Adrenal gland (tissue), 5 donors: Measurements from ENCODE around the gene SCAPER.

Source experiments
- CTCF ChIP-seq, 6 experiments: fragments of 450-650 bp in 4 of 6; fragments of 200-600 bp in 2 of 6; sonication (generic) in 1 of 6; IDR thresholded peaks; 1 replicate in 5 of 6; 2 replicates in 1 of 6; pipeline versions ENCODE4 v1.5.1 to v1.8.0; 2016 to 2021; ENCODE audit warnings: antibody characterized with exemption in 6 of 6, mild to moderate bottlenecking in 2 of 6, moderate library complexity in 1 of 6
- POLR2A ChIP-seq, 2 donors: fragments of 450-650 bp; IDR thresholded peaks; one replicate each; pipeline ENCODE4 v1.6.1; 2017; ENCODE audit warnings: antibody characterized with exemption in 2 of 2, mild to moderate bottlenecking in 2 of 2, moderate library complexity in 1 of 2
- donor health status: DM: no; HTN: no; CAD: no.

- TF ChIP-seq CTCF (IDR thresholded peaks at IDR 0.05) (no peak), POLR2A (IDR thresholded peaks at IDR 0.05) (no peak)
Measured at GRCh38 chr15:76885212-76885611, 19.9 kb downstream of the SCAPER start.
